IPS-NIHi7 (cell line): Measurements from ENCODE around the gene UGT1A8.

Experiments
- DNase-seq: peaks from one replicate; pipeline ENCODE4 v3.0.0; 2012; ENCODE audit warnings: mixed read lengths; ENCODE audit errors: extremely low spot score

UGT1A8 gene

DNA sequence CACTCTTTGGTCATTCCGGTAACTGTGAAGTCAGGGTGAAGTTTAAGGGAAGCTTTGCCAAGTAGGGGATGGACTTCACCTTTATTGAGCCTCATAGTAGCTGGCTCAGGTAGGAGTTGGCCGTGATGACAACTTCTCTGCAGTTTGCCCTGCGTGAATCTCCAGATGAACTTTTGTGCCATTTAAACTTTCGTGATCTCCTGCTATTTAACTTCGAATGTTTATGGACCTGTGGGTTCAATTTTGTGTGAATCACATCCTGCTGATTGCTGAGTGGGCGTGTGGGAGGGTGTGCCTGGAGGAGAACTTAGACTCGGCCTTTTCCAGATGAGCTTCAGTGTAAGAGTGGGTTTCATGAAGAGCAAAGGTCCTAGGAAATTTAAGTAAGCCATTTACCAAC, 146.8 kb downstream of the UGT1A8 start:
- no peak for DNase-seq

GRCh38 chr2:233764761-233765160, 147.3 kb downstream of the UGT1A8 start:
- no peak for DNase-seq

- no peak for DNase-seq
Observed at GRCh38 chr2:233766416-233766815, 149.0 kb downstream of the UGT1A8 start.

GRCh38 chr2:233768076-233768475, 150.6 kb downstream of the UGT1A8 start:
- no peak for DNase-seq

DNA sequence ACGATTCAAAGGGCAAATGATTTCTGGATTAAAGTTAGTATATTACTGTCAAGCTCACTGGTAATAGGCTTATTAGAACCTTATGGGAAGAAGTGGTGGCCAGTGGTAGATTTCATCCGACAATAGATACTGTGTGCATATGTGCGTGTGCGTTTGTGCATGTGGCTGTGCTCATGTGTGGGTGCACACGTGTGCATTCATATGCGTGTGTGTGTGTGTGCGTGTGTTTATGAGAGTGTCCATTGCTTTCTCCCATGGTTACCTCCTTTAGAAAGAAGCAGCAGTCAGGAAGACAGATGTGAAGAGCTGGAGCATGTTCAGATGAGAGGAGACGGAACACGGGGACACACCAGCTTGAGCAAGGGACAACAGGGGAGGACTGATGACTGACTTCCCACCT, 151.8 kb downstream of the UGT1A8 start:
- DNase-seq = no peak

DNA sequence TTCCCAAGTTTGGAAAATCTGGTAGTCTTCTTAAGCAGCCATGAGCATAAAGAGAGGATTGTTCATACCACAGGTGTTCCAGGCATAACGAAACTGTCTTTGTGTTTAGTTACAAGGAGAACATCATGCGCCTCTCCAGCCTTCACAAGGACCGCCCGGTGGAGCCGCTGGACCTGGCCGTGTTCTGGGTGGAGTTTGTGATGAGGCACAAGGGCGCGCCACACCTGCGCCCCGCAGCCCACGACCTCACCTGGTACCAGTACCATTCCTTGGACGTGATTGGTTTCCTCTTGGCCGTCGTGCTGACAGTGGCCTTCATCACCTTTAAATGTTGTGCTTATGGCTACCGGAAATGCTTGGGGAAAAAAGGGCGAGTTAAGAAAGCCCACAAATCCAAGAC, 154.7 kb downstream of the UGT1A8 start:
- DNase-seq = no peak

DNA sequence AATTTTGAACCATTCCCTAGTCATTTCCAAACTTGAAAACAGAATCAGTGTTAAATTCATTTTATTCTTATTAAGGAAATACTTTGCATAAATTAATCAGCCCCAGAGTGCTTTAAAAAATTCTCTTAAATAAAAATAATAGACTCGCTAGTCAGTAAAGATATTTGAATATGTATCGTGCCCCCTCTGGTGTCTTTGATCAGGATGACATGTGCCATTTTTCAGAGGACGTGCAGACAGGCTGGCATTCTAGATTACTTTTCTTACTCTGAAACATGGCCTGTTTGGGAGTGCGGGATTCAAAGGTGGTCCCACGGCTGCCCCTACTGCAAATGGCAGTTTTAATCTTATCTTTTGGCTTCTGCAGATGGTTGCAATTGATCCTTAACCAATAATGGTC, 155.2 kb downstream of the UGT1A8 start:
- DNase-seq = no peak

- DNase-seq = no peak
Observed at GRCh38 chr2:233773854-233774253, 156.4 kb downstream of the UGT1A8 start.

- DNase-seq = no peak
Observed at GRCh38 chr2:233775414-233775813, 158.0 kb downstream of the UGT1A8 start.

- no peak for DNase-seq
Observed at GRCh38 chr2:233778030-233778429, 160.6 kb downstream of the UGT1A8 start, which contains the start of gene MROH2A. TSS of gene MROH2A (plus strand) at chr2:233778330. CDS start at chr2:233779359, 1,029 bp downstream.

- no peak for DNase-seq
Observed at GRCh38 chr2:233779722-233780121, 162.3 kb downstream of the UGT1A8 start.

- DNase-seq = no peak
Observed at GRCh38 chr2:233780771-233781170, 163.3 kb downstream of the UGT1A8 start.

DNA sequence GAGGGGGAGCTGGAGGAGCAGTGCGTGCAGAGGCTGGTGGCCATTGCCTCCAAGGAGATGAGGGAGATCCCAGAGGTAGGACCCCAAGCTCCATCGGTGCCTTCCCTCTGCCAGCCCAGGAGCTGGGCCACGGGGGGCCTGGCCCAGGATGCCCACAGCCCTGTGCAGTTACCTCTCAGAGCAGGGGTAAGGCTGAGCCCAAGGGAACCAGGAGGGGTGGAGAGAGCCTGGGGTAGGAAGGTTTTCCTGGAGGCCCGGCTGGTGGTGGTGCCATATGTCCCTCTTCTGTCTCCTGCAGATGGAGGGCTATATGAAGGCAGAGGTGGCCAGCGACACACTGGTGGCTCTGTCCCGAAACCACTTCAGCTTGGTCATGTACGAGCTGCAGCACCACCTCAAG, 172.1 kb downstream of the UGT1A8 start:
- no peak for DNase-seq

DNA sequence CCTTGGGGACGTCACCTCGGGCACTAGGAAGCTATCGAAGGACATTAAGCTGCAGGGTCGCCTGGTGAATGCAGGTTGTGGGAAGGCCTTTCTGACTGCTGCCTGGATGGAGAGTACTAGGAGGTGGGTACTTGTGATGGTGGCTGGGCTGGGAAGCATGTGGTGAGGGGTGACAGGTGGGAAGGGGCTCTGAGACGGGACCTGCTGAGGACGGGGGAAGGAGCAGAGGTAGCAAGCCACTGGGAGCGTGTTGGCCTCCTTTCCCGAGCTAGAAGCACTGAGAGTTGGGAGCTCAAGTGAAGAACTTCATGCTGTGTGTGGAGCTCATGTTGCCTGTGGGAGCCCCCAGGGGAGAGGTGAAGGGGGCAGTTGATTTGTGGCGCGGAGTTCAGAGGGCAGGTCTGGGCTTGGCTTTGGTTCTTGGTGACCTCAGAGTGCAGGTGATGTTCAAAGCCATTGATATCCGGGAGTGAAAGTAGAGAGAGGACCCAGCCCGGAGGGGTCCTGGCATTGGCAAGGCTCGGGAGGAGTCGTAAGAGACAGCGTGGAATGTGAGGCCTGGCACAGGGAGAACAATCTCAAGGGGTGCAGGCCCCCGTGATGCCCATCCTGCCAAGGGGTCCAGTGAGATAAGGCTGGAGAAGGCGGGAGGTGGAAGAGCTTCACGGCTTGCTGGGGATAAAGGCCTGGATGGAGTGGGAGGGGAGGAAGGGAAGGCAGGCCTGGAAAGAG, 173.9 kb downstream of the UGT1A8 start:
- DNase-seq = no peak

GRCh38 chr2:233791883-233792329, 174.5 kb downstream of the UGT1A8 start:
- no peak for DNase-seq

GRCh38 chr2:233792720-233793119, 175.3 kb downstream of the UGT1A8 start:
- no peak for DNase-seq

- no peak for DNase-seq
Observed at GRCh38 chr2:233793465-233794127, 176.2 kb downstream of the UGT1A8 start.

DNA sequence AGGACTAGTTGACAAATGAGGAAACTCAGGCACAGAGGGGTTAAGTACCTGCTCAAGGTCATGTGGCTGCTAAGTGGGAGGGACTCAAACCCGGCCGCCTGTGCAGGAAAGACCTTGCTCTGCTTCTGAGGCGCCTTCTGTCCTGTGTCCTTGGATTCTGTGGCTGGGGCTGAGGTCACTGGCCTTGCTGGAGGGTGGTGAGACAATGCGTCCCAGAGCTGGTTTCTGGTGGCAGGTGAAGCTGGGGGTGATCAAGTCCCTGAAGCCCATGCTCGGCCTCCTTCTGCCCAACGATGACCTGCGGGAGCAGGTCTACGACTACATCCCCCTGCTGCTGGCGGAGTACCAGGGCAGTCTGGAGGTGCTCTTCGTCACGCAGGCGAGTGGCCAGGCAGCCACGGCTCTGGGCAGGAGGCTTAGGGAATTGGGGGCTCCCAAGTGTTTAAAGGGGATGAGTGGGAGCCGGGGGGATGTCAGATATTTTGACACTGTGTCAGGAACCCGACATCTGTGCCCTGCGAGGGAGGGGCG, 176.8 kb downstream of the UGT1A8 start:
- no peak for DNase-seq

- DNase-seq = no peak
Observed at GRCh38 chr2:233795735-233796171, 178.3 kb downstream of the UGT1A8 start.

GRCh38 chr2:233796254-233796653, 178.8 kb downstream of the UGT1A8 start:
- no peak for DNase-seq

DNA sequence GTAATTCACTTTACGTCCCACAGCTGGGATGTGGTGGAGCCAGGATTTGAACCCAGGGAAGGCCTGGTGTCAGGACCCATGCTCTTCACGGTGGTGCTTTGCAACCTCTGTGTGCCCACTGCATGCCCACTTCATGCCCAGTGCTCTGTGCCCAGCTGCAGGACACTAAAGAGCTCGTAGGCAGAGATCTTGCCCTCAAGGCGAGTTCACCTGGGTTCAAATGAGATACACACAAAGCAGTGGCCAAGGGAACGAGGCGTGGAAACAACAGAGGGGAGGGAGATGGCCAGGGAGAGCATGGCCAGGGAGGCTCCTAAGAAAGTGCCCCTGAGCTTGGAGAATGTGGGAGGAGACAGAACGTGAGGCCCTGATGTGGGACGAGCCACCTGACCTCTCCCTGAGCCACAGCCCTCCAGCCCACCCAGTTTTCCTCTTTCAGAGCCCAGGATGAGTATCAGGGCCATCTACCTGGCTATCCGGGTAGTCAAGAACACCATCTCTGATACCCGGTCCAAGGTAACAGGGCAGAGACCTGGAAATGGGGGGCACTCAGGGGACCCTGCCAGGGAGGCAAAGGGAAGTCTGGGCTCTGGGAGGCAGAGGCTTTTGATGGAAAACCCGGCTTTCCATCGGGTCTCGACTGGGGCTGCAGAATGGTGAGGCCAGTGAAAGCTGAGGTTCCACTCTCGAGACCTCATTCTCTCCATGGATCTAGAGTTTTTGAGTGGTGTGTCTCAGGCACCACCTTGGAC, 181.1 kb downstream of the UGT1A8 start:
- no peak for DNase-seq

DNA sequence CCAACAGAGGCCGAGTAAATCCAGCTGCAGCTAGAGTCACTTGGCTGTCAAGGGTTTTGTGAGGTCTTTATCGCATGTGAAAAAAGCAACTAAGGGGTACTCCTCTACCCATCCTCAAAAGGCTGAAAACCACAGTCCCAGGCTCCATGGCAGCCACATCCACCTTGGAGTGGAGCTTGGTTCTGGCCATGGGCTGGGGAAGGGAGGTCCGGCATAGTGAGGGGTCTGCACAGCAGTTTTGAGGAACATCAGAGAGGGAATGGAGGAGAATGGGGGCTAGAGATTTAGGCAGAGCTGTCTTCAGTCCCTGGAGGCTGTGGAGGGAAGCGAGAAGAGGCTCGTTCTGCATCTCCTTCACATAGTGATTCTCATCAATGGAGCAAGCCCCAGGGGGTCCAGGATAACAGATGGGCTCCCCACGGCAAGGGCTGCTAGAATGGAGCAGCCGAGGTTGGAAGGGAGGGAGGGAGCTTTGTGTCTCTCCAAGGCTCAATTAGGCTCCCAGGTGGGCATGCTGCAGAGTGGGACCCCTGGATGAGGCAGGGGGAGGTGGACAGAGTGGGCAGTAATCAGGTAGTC, 181.7 kb downstream of the UGT1A8 start:
- no peak for DNase-seq
